ENCODE measurements around the gene USP32. TPM values are rescaled to one million over a fixed set of nuclear protein-coding genes. Genes with fewer than 3 reads are reported as not detected.

Gene USP32
- total RNA-seq, 2 donors from 2014 or later: 54.1 to 74.3 TPM

DNA sequence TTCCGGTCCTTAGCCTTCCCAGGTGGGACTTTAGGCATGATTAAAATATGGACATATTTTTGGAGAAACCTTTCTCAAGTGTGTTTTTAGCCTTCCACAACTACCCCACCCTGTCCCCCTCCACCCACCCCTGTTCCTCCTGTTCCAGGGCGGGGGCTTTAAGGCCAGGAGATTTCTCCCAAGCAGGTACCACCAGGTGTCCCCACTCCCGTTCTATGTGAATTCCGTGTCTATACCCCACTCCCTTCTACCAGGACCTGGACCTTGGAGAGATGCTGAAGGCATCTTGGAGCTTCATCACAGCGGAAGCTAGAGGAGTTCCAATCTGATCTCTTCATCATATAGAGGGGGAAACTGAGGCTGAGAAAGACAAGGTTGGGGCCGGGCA is 232.5 kb downstream of the USP32 start:
- H3K36me3 Mint-ChIP-seq (ENCODE audit: low read depth): no peaks in the 10 kb centered on the region
- peaks cover 4% of the 10 kb centered on the region for H3K4me1 ChIP-seq (ENCODE audit: control insufficient read depth, insufficient read depth, low read length)
- no peak overlapping the region for H3K27ac Mint-ChIP-seq
- H3K4me3 ChIP-seq (ENCODE audit: low read length): no peak overlapping the region
- no peaks in the 10 kb centered on the region for H3K36me3 ChIP-seq (ENCODE audit: control insufficient read depth, insufficient read depth, low read length)
- peaks cover 33% of the 10 kb centered on the region for H3K4me1 Mint-ChIP-seq
- no peaks in the 10 kb centered on the region for H3K9me3 Mint-ChIP-seq
- peak; percentile 45 for TF ChIP-seq CTCF (conservative IDR thresholded peaks at IDR 0.05)
- peaks cover 30% of the 10 kb centered on the region for H3K27me3 Mint-ChIP-seq (ENCODE audit: insufficient read depth)
- DNase-seq: no peak
- H3K27ac ChIP-seq (ENCODE audit: low read depth, low read length): no peak overlapping the region
- H3K4me3 Mint-ChIP-seq: no peak overlapping the region
- H3K27me3 ChIP-seq (ENCODE audit: control insufficient read depth, insufficient read depth, low read length, poor library complexity, severe bottlenecking): peaks cover 6% of the 10 kb centered on the region
- WGBS, 2 experiments (ENCODE audit: insufficient coverage in 1 of 2, insufficient read length in 1 of 2): 68 to 100% methylated on average over 2 to 6 of the region's 6 CpGs
- no peaks in the 10 kb centered on the region for H3K9me3 ChIP-seq (ENCODE audit: control insufficient read depth, low read length)
- H3K9ac ChIP-seq (ENCODE audit: extremely low read depth, low read length, poor library complexity, severe bottlenecking): no peak overlapping the region

- Histone ChIP-seq H3K27ac (ENCODE audit: low read depth, low read length) (no peak overlapping the region), H3K4me3 (ENCODE audit: low read length) (no peak overlapping the region), H3K9ac (ENCODE audit: extremely low read depth, low read length, poor library complexity, severe bottlenecking) (no peak overlapping the region), H3K36me3 (ENCODE audit: control insufficient read depth, insufficient read depth, low read length) (no peaks in the 10 kb centered on the region), H3K27me3 (ENCODE audit: control insufficient read depth, insufficient read depth, low read length, poor library complexity, severe bottlenecking) (peaks cover 6% of the 10 kb centered on the region), H3K4me1 (ENCODE audit: control insufficient read depth, insufficient read depth, low read length) (peaks cover 4% of the 10 kb centered on the region), H3K9me3 (ENCODE audit: control insufficient read depth, low read length) (no peaks in the 10 kb centered on the region)
- Mint-ChIP-seq H3K9me3 (no peaks in the 10 kb centered on the region), H3K27ac (no peak overlapping the region), H3K4me3 (peak overlapping the region; percentile 13), H3K4me1 (peaks cover 34% of the 10 kb centered on the region), H3K27me3 (ENCODE audit: insufficient read depth) (peaks cover 31% of the 10 kb centered on the region), H3K36me3 (ENCODE audit: low read depth) (no peaks in the 10 kb centered on the region)
- DNase-seq: peak; percentile 85
- TF ChIP-seq CTCF (conservative IDR thresholded peaks at IDR 0.05): no peak
- 29 to 32% methylated on average over 16 to 19 of the region's 19 CpGs for WGBS, 2 experiments (ENCODE audit: insufficient coverage in 1 of 2, insufficient read length in 1 of 2)
Measured at GRCh38 chr17:60158751-60159478, 233.0 kb downstream of the USP32 start.

GRCh38 chr17:60157487-60158040 is 234.4 kb downstream of the USP32 start:
- Histone ChIP-seq H3K27me3 (ENCODE audit: control insufficient read depth, insufficient read depth, low read length, poor library complexity, severe bottlenecking) (peaks cover 8% of the 10 kb centered on the region), H3K27ac (ENCODE audit: low read depth, low read length) (no peak overlapping the region)

More at GRCh38 chr17:60157487-60158040, 234.4 kb downstream of the USP32 start:
- peak; percentile 62 for DNase-seq
- H3K4me1 ChIP-seq (ENCODE audit: control insufficient read depth, insufficient read depth, low read length): peaks cover 4% of the 10 kb centered on the region
- H3K36me3 ChIP-seq (ENCODE audit: control insufficient read depth, insufficient read depth, low read length): no peaks in the 10 kb centered on the region
- H3K9me3 ChIP-seq (ENCODE audit: control insufficient read depth, low read length): no peaks in the 10 kb centered on the region
- Mint-ChIP-seq H3K9me3 (no peaks in the 10 kb centered on the region), H3K36me3 (ENCODE audit: low read depth) (no peaks in the 10 kb centered on the region), H3K27me3 (ENCODE audit: insufficient read depth) (peaks cover 42% of the 10 kb centered on the region), H3K4me1 (peaks cover 24% of the 10 kb centered on the region), H3K27ac (no peak overlapping the region), H3K4me3 (no peak overlapping the region)
- no peak overlapping the region for H3K4me3 ChIP-seq (ENCODE audit: low read length)
- 74 to 85% methylated on average over 7 to 18 of the region's 18 CpGs for WGBS, 2 experiments (ENCODE audit: insufficient coverage in 1 of 2, insufficient read length in 1 of 2)
- H3K9ac ChIP-seq (ENCODE audit: extremely low read depth, low read length, poor library complexity, severe bottlenecking): no peak overlapping the region
- TF ChIP-seq CTCF (conservative IDR thresholded peaks at IDR 0.05): no peak

All from endodermal cell (in vitro differentiated cells).